ENCODE data around the gene TMEM215. TPM values are rescaled to one million over a fixed set of nuclear protein-coding genes. Genes with fewer than 3 reads are reported as not detected.

The TMEM215 gene, protein sequence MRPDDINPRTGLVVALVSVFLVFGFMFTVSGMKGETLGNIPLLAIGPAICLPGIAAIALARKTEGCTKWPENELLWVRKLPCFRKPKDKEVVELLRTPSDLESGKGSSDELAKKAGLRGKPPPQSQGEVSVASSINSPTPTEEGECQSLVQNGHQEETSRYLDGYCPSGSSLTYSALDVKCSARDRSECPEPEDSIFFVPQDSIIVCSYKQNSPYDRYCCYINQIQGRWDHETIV
- total RNA-seq: not detected

DNA sequence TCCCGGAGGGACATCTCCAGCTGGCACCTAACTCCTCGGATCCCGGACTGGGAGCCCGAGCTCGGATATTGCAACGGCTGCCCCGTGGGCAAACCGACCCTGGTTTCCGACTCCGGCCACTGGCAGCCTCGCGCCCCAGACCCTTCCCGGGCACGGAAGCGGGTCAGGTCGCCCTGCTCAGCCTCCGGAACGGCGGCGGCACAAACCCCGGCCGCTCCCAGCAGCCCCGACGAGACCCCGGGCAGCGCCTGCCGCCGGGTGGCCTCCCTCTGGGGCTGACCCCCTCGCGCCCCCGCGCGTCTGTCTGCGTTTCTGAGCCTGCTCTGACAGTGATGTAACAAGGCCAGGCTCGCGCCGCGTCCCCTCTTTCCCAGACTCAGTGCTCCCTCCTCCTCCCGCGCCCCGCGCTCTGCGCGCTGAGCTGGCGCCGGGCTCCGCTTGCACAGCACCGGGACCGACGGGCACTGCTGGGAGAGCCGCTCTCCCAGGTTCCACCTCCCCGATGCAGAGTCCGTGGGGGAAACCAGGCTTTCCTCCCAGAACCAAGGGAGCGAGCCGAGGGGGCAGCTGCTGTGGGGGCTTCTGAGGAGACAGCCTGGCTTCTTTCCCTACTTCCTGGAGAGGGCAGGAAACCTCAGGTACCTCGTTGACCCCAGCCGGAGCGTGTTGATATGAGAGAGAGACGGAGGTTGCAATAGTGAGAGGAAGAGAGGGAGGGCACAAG, at the start of gene TMEM215:
Gene TMEM215 (plus strand): TSS at position 373 of the 724 bp plus-strand sequence. CDS start 644 bp downstream, outside the sequence.
- DNase-seq (ENCODE audit: low spot score in 2 of 2): no peak
- H3K27ac ChIP-seq: no peak within 1 kb of the TSS
- H3K36me3 ChIP-seq: no peaks in the 10 kb centered on the region
- intact Hi-C loops (cut with DNase I; ENCODE audit: low total_unique reads): no loop called here
- no peak for TF ChIP-seq CTCF (IDR thresholded peaks at IDR 0.05)
- TF ChIP-seq POLR2AphosphoS5 (IDR thresholded peaks at IDR 0.05): no peak
- no peak for TF ChIP-seq POLR2A (IDR thresholded peaks at IDR 0.05)
- no peaks in the 10 kb centered on the region for H3K9me3 ChIP-seq
- no peaks in the 10 kb centered on the region for H3K4me1 ChIP-seq
- peak within 1 kb of the TSS in 2 of 3 donors; percentile 11 to 55 for H3K4me3 ChIP-seq
- H3K27me3 ChIP-seq: peaks cover 0 to 41% of the 10 kb centered on the region in 2 donors

GRCh38 chr9:32735476-32735875, 47.9 kb upstream of the TMEM215 start:
- Histone ChIP-seq H3K27me3 (no peaks in the 10 kb centered on the region), H3K36me3 (no peaks in the 10 kb centered on the region), H3K27ac (no peak overlapping the region), H3K4me1 (no peaks in the 10 kb centered on the region), H3K9me3 (no peaks in the 10 kb centered on the region), H3K4me3 (no peak overlapping the region)
- no peak for DNase-seq (ENCODE audit: low spot score in 2 of 2)
- intact Hi-C loops (cut with DNase I; ENCODE audit: low total_unique reads): no loop called here
- no peak for TF ChIP-seq CTCF (IDR thresholded peaks at IDR 0.05)
- no peak for TF ChIP-seq POLR2A (IDR thresholded peaks at IDR 0.05)
- no peak for TF ChIP-seq POLR2AphosphoS5 (IDR thresholded peaks at IDR 0.05)

GRCh38 chr9:32737378-32737777, 46.0 kb upstream of the TMEM215 start:
- Histone ChIP-seq H3K36me3 (no peaks in the 10 kb centered on the region), H3K4me1 (no peaks in the 10 kb centered on the region), H3K9me3 (no peaks in the 10 kb centered on the region), H3K27ac (no peak overlapping the region), H3K27me3 (no peaks in the 10 kb centered on the region), H3K4me3 (no peak overlapping the region)
- DNase-seq (ENCODE audit: low spot score in 2 of 2): no peak
- no peak for TF ChIP-seq POLR2AphosphoS5 (IDR thresholded peaks at IDR 0.05)
- no peak for TF ChIP-seq POLR2A (IDR thresholded peaks at IDR 0.05)
- no peak for TF ChIP-seq CTCF (IDR thresholded peaks at IDR 0.05)
- intact Hi-C loops (cut with DNase I; ENCODE audit: low total_unique reads): no loop called here

- intact Hi-C loops (cut with DNase I; ENCODE audit: low total_unique reads): no loop called here
- TF ChIP-seq CTCF (IDR thresholded peaks at IDR 0.05) (no peak), POLR2A (IDR thresholded peaks at IDR 0.05) (no peak), POLR2AphosphoS5 (IDR thresholded peaks at IDR 0.05) (no peak)
- no peaks in the 10 kb centered on the region for H3K9me3 ChIP-seq
These were observed 44.7 kb upstream of the TMEM215 start for GRCh38 chr9:32738501-32739172.

DNA sequence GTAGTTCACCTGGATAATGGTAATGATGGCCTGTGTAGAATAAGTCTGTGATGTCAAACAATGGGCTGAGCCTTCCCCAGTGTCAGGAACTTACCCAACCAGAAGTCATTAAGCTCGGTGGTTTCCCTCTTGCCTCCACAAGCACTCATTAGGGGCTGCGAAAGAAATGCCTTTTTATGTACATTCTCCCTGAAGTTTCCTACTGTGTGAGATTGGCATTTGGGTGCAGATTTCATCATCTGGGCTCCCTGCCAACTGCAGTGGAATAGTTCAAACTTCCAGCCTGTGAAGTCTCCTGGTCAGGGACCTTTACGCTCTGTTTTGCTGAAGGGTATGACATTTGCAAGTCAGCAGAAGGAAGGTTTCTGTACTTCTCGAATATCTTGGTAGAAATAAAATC, 41.6 kb upstream of the TMEM215 start:
- no peaks in the 10 kb centered on the region for H3K36me3 ChIP-seq
- DNase-seq (ENCODE audit: low spot score in 2 of 2): no peak
- H3K27ac ChIP-seq: no peak overlapping the region
- no peaks in the 10 kb centered on the region for H3K27me3 ChIP-seq
- intact Hi-C loops (cut with DNase I; ENCODE audit: low total_unique reads): no loop called here
- H3K4me1 ChIP-seq: no peaks in the 10 kb centered on the region
- no peaks in the 10 kb centered on the region for H3K9me3 ChIP-seq
- TF ChIP-seq POLR2A (IDR thresholded peaks at IDR 0.05) (no peak), CTCF (IDR thresholded peaks at IDR 0.05) (no peak), POLR2AphosphoS5 (IDR thresholded peaks at IDR 0.05) (no peak)
- no peak overlapping the region for H3K4me3 ChIP-seq

More at GRCh38 chr9:32738501-32739172, 44.7 kb upstream of the TMEM215 start:
- Histone ChIP-seq H3K27ac (no peak overlapping the region), H3K4me3 (no peak overlapping the region), H3K36me3 (no peaks in the 10 kb centered on the region), H3K27me3 (no peaks in the 10 kb centered on the region), H3K4me1 (no peaks in the 10 kb centered on the region)
- no peak for DNase-seq (ENCODE audit: low spot score in 2 of 2)

All from breast epithelium (tissue), 4 donors.